Endothelial cell (in vitro differentiated cells): Measurements from ENCODE around the gene FTO. TPM values are rescaled to one million over a fixed set of nuclear protein-coding genes. Genes with fewer than 3 reads are reported as not detected.

ENCODE experiments used
- DNase-seq: peaks from one replicate; pipeline ENCODE4 v3.0.0; 2021; ENCODE audit warnings: low spot score
- H3K27ac Mint-ChIP-seq: one replicate; pipeline ENCODE4 v1.8.0; 2021; ENCODE audit warnings: mixed read lengths, inconsistent platforms; ENCODE audit not compliant: unreplicated experiment
- H3K27me3 Mint-ChIP-seq: one replicate; pipeline ENCODE4 v1.8.0; 2021; ENCODE audit warnings: mild to moderate bottlenecking, moderate library complexity, mixed read lengths, inconsistent platforms; ENCODE audit not compliant: unreplicated experiment
- H3K36me3 Mint-ChIP-seq: one replicate; pipeline ENCODE4 v1.8.0; 2021; ENCODE audit warnings: mild to moderate bottlenecking, low read depth, mixed read lengths, inconsistent platforms; ENCODE audit not compliant: unreplicated experiment
- H3K4me1 Mint-ChIP-seq: one replicate; pipeline ENCODE4 v1.8.0; 2021; ENCODE audit warnings: mild to moderate bottlenecking, mixed read lengths, inconsistent platforms; ENCODE audit not compliant: unreplicated experiment
- H3K4me3 Mint-ChIP-seq: one replicate; pipeline ENCODE4 v1.8.0; 2021; ENCODE audit warnings: mild to moderate bottlenecking, mixed read lengths, inconsistent platforms; ENCODE audit not compliant: unreplicated experiment
- H3K9me3 Mint-ChIP-seq: one replicate; pipeline ENCODE4 v1.8.0; 2021; ENCODE audit warnings: mixed read lengths, inconsistent platforms; ENCODE audit not compliant: unreplicated experiment
- CTCF ChIP-seq: fragments of 200-600 bp; sonication (generic); IDR thresholded peaks from one replicate; pipeline ENCODE4 v1.5.0; 2021; ENCODE audit warnings: antibody characterized with exemption; ENCODE audit not compliant: unreplicated experiment
- total RNA-seq: library from RNA; stranded (reverse); fragmentation: NEBNext Ultra II Directional; extraction: Animal tissue kit (Norgen Biotek cat#: 25700); gene quantifications from one replicate; pipeline ENCODE4 v1.2.1, GENCODE V29; 2021; ENCODE audit not compliant: unreplicated experiment

Gene FTO
- total RNA-seq, 1 donor from 2014 or later: 83.8 TPM

- H3K27me3 Mint-ChIP-seq: no peaks in the 10 kb centered on the region
- no peak overlapping the region for H3K4me3 Mint-ChIP-seq
- H3K27ac Mint-ChIP-seq: no peak overlapping the region
- no peak for DNase-seq
- TF ChIP-seq CTCF: no peak
- no peaks in the 10 kb centered on the region for H3K9me3 Mint-ChIP-seq
- H3K4me1 Mint-ChIP-seq: peaks cover 11% of the 10 kb centered on the region
- H3K36me3 Mint-ChIP-seq: no peaks in the 10 kb centered on the region
Measured at GRCh38 chr16:53913920-53914319, 210.0 kb downstream of the FTO start.

- no peak for DNase-seq
- no peak overlapping the region for H3K4me3 Mint-ChIP-seq
- no peak for TF ChIP-seq CTCF
- H3K36me3 Mint-ChIP-seq: no peaks in the 10 kb centered on the region
- peaks cover 11% of the 10 kb centered on the region for H3K4me1 Mint-ChIP-seq
- H3K27ac Mint-ChIP-seq: no peak overlapping the region
- no peaks in the 10 kb centered on the region for H3K27me3 Mint-ChIP-seq
- no peaks in the 10 kb centered on the region for H3K9me3 Mint-ChIP-seq
Measured at GRCh38 chr16:53914736-53915135, 210.8 kb downstream of the FTO start.

- no peaks in the 10 kb centered on the region for H3K9me3 Mint-ChIP-seq
- H3K4me1 Mint-ChIP-seq: peaks cover 13% of the 10 kb centered on the region
- no peak for DNase-seq
- no peak overlapping the region for H3K27ac Mint-ChIP-seq
- H3K4me3 Mint-ChIP-seq: no peak overlapping the region
- no peaks in the 10 kb centered on the region for H3K36me3 Mint-ChIP-seq
- no peaks in the 10 kb centered on the region for H3K27me3 Mint-ChIP-seq
- TF ChIP-seq CTCF: no peak
Measured at GRCh38 chr16:53915452-53916160, 211.7 kb downstream of the FTO start.

GRCh38 chr16:53920988-53921387 lies 217.0 kb downstream of the FTO start:
- no peak overlapping the region for H3K4me3 Mint-ChIP-seq

More at GRCh38 chr16:53920988-53921387, 217.0 kb downstream of the FTO start:
- no peaks in the 10 kb centered on the region for H3K36me3 Mint-ChIP-seq
- H3K27me3 Mint-ChIP-seq: no peaks in the 10 kb centered on the region
- TF ChIP-seq CTCF: no peak
- H3K27ac Mint-ChIP-seq: no peak overlapping the region
- DNase-seq: no peak
- H3K4me1 Mint-ChIP-seq: peaks cover 33% of the 10 kb centered on the region
- no peaks in the 10 kb centered on the region for H3K9me3 Mint-ChIP-seq
